T-helper 2 cell treated with Interferon-gamma antibody and Interleukin-4, amounts not matched to agents 100 ng/mL and 5 ng/mL, for 36 hours (primary cell): ENCODE results near the gene ALOXE3. TPM values are rescaled to one million over a fixed set of nuclear protein-coding genes. Genes with fewer than 3 reads are reported as not detected.

ENCODE experiments used
- intact Hi-C: fragments of 100-400 bp; cut with micrococcal nuclease; formaldehyde crosslinking; loops from one replicate; pipeline ENCODE4 v1.15.1; 2023
- total RNA-seq: library from RNA; stranded (reverse); gene quantifications from 2 replicates; pipeline ENCODE4 v1.2.3, GENCODE V29; 2022

The ALOXE3 gene
- total RNA-seq, 1 donor from 2014 or later, result not detected

DNA sequence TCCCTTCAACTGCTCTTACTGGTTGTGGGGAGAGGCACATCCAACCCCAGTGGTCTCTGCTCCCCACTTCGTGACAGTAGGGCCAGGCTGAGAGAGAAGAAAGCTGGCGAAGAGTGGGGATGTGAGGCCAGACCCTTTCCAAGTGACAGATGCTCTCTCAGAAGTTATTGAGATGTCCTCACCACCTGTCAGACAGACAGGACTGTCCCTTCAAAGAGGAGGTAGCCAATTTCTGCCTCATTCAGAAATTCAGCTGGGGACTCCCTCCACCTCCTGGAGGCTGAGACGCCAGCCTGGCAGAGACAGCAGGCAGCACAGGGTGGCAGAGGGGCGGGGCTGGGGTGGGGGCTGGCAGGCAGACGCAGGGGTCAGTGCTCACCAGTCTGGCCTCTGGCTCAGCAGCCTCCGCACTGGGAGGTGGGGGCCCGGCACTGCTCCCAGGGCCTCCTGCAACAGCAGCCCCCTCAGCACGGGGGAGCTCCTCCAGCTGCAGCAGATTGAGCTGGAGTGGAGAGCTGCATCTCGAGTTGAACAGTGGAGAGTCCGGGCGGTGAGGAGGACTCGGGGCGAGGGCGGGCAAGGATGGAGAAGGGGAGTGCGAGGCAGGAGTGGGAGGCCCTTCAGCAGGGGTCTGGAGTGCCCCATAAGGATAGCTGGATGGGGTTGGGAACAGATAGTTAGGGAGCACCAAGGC is 24.7 kb upstream of the ALOXE3 start:
- intact Hi-C loops, result no loop called here

DNA sequence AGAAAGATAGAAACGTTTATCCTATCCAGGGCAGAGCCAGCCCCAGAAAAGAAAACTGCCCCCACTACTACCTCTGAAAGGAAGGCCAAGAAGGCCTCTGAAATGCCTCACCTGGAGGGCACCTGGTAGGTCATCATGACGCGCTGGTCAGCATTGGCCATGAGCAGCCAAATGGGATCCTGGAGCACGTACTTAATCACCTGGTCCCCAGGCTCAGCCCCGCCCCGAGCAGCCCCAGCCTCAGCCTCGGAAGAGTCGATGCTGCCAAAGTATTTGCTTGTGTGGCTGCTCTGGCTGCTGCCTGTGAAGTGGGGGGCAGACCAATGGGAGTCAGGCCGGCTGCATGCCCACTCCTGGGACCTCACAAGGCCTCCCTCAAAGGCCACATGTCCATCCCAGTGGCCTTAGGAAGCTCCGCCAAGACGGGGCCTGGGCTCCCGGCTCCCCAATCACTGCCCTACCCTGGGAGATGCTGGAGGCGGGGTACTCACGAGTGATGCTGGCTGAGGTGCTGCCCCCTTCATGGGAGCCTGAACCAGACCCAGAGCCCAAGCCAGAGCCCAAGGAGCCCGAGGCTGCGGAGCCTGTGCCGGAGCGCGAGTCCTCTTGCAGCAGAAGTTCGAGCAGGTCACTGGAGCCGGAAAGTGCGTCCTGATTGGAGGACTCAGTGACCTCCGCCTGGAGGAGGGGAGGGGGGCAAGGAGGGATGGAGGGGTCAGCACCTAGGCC is 24.0 kb upstream of the ALOXE3 start:
- intact Hi-C loops, result no loop called here

DNA sequence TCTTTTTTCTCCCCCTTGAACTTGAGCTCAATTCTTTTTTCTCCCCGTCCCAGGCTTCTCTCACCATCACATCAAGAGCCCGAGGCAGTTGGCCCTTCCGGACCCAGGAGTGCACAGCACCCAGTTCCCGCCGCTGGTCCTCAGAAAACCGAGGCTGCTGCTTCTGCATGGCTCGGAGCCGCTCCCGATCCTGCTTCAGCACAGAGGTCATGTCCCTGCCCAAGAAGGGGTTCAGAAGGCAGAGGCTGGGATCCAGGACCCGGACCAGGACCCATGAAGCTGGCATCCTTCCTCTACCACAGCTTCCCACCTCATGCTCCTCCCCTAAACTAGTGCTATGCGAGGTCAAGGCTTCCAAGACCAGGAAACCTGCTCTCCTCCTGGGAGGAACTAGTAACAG is 23.4 kb upstream of the ALOXE3 start:
- intact Hi-C loops, result no loop called here

DNA sequence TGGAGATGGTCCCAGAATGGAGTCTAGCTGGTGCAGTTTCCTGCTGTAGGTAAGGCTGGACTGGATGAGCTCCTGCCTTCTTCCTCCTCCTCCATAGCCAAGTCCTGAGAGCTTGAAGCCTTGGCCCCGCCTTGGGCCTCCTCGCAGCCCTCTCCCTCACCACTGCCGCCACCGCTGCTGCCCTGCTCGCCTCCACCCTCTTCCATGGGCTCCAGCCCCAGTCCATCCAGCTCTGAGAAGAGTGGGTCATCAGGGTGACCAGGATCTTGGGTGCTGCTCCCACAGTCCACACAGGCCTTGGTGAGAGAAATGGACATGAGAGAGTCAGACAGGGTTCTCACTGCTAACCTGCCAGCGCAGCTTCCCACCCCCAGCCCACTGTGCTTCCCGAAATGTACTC is 22.7 kb upstream of the ALOXE3 start:
- intact Hi-C loops, result no loop called here

GRCh38 chr17:8140065-8141029 is 22.0 kb upstream of the ALOXE3 start:
- intact Hi-C loops, result no loop called here

DNA sequence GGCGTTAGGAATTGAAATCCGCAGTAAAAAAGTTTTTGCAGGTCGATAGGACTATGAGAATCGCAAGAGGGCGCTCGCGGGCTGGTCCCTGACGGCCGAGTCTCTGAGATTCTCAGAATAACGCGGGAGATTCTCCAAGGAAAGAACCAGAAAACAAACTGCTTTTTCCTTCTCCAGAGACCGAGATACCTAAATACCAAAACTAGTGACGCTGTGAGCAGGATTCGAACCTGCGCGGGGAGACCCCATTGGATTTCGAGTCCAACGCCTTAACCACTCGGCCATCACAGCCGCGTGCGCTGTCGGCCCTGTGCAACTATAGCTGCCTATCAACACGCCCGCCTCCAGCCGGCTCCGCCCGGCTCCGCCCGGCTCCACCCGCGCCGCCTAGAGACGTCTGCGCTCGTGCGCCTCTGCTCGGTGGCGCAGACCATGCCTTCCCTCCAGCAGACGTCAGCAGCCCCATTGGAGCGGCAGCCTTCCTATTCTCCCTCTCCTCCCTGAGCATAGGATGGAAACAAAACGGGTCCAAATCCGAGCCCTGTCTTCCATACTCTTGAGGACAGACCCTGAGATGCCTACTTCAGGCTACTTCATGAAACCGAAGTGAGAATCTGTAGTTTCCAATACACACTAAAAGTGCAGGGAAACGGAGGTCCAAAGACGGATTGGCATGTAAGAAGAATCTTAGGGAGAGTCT is 20.5 kb upstream of the ALOXE3 start:
- intact Hi-C loops, result loop anchor here (1.0 to 2.0 kb wide), 10 partner anchors 12 to 161 kb away; partner anchors contain the start of gene SLC25A35

DNA sequence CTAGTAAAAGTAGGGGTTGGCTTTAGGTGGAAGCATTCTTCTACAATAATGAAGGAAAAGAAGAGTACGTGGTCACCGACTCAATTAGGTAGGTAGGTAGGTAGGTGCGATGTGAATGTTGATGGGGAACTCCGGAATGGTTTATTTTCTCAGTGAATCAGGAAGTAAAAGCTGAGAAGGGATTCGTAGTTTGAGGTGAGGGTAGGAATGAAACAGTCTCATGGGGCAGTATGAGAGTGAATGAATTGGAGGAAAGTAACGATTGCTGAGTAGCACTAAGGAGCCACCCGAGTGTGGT is 20.0 kb upstream of the ALOXE3 start:
- intact Hi-C loops, result loop anchor here (1.0 to 2.0 kb wide), 6 partner anchors 13 to 162 kb away; partner anchors contain the start of gene SLC25A35

- intact Hi-C loops, result loop anchor here (1.0 to 2.0 kb wide), 6 partner anchors 13 to 162 kb away; partner anchors contain the start of gene SLC25A35
Measured at GRCh38 chr17:8137645-8138373, 19.5 kb upstream of the ALOXE3 start.

GRCh38 chr17:8133941-8134340 is 15.6 kb upstream of the ALOXE3 start:
- intact Hi-C loops, result no loop called here

DNA sequence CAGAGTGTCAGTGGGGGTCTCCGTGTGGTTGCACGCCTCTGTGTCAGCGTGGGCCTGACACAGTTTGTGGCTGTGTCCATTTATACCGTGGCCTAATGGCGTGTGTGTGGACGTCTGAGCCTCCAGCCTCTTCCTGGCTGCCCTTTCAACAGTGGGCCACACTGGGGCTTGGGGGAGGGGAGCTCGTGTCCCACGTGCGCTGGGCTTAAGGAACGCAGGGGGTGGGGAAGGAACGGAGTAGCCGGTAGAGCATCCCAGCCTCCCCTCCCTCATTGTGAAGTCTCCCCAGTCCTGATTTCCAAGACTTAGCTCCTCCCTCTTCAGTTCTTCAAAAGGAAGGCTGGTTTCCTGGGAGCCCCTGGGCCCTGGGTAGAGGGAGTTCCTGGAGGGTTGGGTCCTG is 15.1 kb upstream of the ALOXE3 start:
- intact Hi-C loops, result no loop called here

DNA sequence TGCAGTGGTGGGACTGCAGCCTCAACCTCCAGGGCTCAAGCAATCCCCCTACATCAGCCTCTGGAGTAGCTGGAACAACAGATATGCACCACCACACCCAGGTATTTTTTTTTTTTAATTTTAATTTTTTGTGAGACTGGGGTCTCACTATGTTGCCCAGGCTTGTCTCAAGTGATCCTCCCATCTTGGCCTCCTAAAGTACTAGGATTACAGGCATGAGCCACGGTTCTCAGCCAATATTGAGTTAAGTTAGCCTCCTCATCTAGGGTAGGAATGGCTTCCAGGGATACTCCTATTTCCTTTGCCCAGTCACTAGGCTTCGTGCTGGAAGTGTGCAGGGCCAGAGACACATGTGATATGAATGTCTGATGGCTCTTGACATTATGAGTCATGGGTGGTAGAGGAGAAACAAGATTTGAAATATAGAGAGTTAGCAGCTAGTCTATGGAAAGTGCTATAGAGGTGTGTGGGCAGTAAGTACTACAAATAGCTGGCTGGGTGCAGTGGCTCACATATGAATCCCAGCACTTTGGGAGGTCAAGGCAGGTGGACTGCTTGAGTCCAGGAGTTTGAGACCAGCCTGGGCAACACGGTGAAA is 13.6 kb upstream of the ALOXE3 start:
- intact Hi-C loops, result no loop called here

- intact Hi-C loops, result loop anchor here (10.0 kb wide), 3 partner anchors 243 to 443 kb away; partner anchors contain the start of genes CHD3, KDM6B, TP53 and WRAP53
Measured at GRCh38 chr17:8128125-8128784, 9.9 kb upstream of the ALOXE3 start.

DNA sequence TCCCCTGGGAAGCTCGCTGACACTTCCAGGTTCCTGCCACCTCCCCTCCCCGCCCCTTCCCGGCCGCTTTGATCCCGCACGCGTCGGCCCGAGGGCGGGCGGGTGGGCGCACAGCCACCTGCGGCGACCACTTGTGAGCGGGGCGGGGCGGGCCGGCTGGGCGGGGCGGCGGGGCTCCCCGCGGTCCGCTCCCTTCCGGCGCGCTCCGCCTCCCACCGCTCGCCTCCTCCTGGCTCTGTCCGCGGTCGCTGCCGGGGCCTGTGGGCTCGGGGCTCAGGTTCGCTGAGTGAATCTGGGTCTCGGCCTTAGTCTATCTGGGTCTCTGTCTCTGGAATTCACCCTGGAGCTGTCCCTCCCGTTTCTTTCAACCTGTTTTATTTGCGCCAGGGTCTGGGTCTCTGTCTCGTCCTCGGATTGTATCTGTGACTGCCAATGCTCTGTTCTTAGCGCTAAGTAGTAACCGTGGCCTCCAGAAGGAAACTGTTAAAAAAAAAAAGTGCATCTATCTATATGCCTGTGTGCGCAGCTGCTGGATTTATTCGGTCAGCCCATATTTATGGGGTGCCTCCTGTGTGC is 8.3 kb upstream of the ALOXE3 start:
- intact Hi-C loops, result loop anchor here (10.0 kb wide), 3 partner anchors 242 to 442 kb away; partner anchors contain the start of genes CHD3, KDM6B, TP53 and WRAP53

DNA sequence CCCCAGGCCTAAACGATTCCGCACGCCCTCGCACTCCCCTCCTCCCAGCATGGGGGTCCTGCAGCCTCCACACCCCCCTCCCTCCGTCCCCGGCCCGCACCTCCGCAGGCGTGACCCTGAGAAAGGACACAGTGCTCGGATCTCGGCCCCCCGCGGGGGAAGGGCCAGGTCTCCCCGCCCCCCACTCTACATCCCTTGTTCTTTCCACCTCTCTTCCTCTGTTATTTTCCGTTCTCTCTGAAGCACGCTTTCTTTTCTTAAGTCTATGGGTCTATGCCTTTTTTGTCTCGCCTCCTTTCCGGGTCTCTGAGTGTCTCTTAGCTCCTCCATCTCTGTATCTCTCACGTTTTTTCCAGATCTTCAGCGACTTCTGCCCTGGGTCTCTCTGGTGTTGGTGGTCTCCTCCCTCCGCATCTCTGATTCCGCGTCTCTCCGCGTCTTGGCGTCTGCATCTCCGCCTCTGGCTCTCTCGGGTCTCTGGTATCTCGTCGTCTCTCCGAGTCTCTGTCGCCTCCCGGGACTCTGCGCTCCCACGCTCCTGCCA is 7.7 kb upstream of the ALOXE3 start:
- intact Hi-C loops, result loop anchor here (1.0 to 10.0 kb wide), 5 partner anchors 12 to 441 kb away; partner anchors contain the start of genes CHD3, KDM6B, TP53 and WRAP53

DNA sequence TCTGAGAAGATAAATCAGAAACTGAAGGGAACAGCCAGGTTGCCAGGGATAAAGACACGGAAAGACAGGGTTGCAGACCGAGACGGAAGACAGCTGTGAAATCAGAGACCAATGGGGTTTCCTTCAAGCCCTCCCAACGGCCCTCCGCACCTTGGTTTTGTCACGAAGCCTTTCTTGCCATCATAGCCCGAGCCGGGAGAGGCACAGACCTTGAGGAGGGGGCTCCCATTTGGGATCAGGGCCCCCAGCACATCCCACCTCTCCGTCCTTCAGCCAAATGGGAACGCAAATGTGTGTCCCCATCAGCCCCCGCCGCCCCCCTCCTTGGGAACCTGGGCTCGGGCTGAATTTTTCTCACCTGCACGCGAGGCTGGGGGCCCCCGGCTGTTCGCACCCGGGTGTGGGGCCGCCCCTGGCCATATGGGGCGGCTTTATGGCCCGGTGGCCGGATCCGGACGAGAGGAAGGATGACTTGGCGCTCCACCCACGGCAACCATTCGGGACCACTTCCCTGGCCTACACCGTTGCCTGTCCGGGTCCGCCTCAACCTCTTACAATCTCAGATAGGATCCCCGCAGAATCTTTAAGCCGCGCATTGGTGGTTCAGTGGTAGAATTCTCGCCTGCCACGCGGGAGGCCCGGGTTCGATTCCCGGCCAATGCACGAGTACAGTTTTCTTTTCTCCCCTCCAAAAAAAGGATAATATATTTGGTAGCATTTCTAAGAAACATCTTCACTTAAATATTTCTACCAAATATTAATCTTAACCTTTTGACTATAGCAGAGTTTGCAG is 7.0 kb upstream of the ALOXE3 start:
- intact Hi-C loops, result loop anchor here (1.0 to 10.0 kb wide), 5 partner anchors 13 to 441 kb away; partner anchors contain the start of genes CHD3, KDM6B, TP53 and WRAP53

DNA sequence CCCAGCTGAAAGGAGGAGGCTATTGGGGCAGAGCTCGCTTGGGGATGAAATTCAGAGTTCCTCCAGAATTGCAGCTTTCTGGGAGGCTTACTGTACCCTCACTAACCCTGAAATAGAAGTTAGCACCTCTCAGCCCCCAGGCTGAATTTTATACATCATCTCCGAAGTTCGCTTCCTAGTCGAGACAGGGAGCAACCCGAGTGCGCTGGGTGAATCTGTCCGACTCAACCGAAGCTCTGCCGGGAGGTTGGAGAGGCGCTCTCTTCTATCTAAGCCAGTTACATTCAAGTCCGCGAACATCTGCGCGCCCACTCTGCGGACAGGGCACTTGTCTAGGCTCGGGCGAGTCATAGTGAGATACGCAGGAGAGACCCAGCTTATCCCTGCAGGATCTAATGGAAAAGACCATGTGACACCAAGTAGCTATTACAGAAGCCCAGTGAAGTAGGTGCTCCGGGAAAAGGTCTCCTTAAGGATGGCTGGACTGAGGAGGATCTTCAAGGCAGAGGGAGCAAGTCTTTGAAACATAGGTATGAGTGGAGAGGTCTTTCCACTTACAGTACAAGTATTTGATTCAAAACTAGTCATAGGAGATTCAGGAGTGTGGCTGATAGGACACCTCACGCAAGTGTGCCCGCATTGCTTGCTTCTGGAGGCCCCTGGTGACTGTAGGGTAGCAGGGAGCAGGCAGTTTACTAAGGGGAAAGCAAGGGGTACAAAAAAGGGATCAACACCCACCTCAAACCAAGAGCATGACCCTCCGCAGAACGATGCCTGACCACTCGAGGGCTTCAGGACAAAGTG is 6.2 kb upstream of the ALOXE3 start:
- intact Hi-C loops, result loop anchor here (1.0 to 10.0 kb wide), 7 partner anchors 14 to 440 kb away; partner anchors contain the start of genes CHD3, CTC1, KDM6B and PFAS
